Esophagus muscularis mucosa (tissue), 4 donors: ENCODE data around the gene RABEP1.

Source experiments
- EP300 ChIP-seq: sonication (generic); formaldehyde crosslinking; IDR thresholded peaks from one replicate; pipeline ENCODE4 v1.6.1; 2017; ENCODE audit warnings: antibody characterized with exemption
- POLR2A ChIP-seq: fragments of 450-650 bp; IDR thresholded peaks from one replicate; pipeline ENCODE4 v1.6.1; 2017; ENCODE audit warnings: antibody characterized with exemption, moderate library complexity, mild to moderate bottlenecking, low read depth
- POLR2AphosphoS5 ChIP-seq, 2 donors: sonication (generic); formaldehyde crosslinking; IDR thresholded peaks; one replicate each; pipeline ENCODE4 v1.6.1; 2017; ENCODE audit warnings: antibody characterized with exemption in 2 of 2
- TF ChIP-seq, protein P1 (sequence below), 3 experiments: fragments of 200-600 bp in 2 of 3; fragments of 450-650 bp in 1 of 3; sonication (generic) in 2 of 3; IDR thresholded peaks; one replicate each; pipeline ENCODE4 v1.5.1; 2017 to 2019; ENCODE audit warnings: antibody characterized with exemption in 3 of 3, mild to moderate bottlenecking in 2 of 3, moderate library complexity in 1 of 3

DNA sequence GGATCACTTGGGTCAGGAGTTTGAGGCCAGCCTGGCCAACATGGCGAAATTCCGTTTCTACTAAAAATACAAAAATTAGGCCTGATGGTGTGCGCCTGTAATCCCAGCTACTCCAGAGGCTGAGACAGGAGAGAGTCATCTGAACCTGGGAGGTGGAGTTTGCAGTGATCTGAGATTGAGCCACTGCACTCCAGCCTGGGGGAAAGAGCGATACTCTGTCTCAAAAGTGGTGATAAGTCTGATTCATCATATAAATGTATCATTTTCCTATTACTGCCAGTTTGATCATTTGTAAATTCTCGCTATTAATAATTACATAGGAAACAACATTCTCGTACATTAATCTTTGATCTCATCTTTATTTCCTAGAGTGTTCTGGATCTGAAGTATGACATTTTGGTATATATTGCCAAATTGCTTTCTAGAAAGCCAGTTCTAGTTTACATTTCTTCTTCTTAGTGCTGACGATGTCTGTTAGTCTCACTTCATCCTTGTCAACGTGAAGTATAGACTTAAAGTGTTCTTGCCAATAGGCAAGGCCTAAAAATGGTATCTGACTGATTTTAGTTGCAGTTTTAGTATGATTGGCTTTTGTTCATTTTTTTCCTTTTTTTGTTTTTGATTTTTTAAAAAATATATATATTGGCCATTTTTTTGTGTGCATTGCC, 9.7 kb downstream of the RABEP1 start:
- TF ChIP-seq POLR2A (no peak), EP300 (no peak), POLR2AphosphoS5 (IDR thresholded peaks at IDR 0.05) (no peak)
- TF ChIP-seq, protein P1, sequence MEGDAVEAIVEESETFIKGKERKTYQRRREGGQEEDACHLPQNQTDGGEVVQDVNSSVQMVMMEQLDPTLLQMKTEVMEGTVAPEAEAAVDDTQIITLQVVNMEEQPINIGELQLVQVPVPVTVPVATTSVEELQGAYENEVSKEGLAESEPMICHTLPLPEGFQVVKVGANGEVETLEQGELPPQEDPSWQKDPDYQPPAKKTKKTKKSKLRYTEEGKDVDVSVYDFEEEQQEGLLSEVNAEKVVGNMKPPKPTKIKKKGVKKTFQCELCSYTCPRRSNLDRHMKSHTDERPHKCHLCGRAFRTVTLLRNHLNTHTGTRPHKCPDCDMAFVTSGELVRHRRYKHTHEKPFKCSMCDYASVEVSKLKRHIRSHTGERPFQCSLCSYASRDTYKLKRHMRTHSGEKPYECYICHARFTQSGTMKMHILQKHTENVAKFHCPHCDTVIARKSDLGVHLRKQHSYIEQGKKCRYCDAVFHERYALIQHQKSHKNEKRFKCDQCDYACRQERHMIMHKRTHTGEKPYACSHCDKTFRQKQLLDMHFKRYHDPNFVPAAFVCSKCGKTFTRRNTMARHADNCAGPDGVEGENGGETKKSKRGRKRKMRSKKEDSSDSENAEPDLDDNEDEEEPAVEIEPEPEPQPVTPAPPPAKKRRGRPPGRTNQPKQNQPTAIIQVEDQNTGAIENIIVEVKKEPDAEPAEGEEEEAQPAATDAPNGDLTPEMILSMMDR (IDR thresholded peaks at IDR 0.05), result no peak
